Brain pericyte (primary cell): ENCODE data around the gene GRAMD1B.
"Not testable (repeated sequence)": the region's sequence is repeated elsewhere in the genome, so short reads cannot be mapped to it uniquely, and the experiment has no call there.

Experiments used
- DNase-seq: peaks from one replicate; pipeline ENCODE4 v3.0.0-alpha.2; 2012; ENCODE audit warnings: low read depth, low spot score

The GRAMD1B gene

GRCh38 chr11:123640677-123641494, 210.8 kb downstream of the GRAMD1B start:
- no peak for DNase-seq

GRCh38 chr11:123641495-123641840, 211.4 kb downstream of the GRAMD1B start:
- DNase-seq = no peak

DNA sequence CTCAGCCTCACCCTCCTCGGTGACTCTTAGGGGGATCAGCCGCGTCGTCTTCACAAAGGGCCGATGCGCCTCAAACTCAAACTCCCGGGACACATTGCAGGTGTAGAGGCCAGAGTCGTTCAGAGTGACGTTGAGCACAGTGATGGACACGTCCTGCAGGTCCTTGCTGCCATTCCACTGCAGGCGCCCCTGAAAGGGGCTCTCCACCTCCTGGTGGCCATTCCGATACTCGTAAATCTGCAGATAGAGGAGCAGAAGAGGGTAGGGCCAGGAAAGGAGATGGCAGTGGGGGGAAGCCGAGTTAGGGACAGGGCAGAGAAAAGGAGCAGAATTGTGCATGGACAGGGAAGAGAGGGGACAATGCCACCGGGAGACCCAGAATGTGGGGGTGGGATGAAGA, 212.4 kb downstream of the GRAMD1B start:
- DNase-seq = no peak

DNA sequence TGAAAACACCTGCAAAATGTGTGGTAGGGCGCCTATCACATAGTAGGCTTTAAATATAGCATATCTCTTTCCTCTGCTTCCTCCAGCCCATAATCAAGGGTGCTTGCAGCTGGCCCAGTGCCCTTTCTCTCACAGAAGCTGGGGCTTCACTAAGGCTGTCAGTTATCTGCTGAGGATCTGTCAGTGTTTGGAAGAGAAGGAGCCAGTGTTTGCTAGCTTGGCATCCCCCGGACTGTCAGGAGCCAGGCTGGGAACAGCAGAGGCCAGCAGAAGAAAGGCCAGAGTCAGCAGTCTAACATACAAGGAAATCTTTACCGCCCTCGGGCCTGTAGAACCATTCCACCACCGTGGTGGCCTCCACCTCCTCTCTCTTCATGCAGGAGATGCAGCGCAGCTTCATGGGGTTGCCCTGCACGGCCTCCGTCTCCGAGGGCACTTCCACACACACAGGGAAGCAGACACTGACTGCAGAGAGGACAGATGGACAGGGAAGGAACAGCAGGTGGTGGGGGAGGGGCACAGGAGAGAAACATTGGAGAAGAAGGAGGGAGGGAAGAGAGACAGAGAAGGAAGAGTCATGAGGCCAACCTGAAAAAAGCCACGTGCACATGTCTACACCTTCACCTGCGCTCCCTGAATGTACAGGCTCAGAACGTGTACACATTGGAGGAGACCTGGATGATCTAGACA, 215.4 kb downstream of the GRAMD1B start:
- no peak for DNase-seq

- DNase-seq = no peak
Observed at GRCh38 chr11:123650901-123651300, 220.8 kb downstream of the GRAMD1B start.

- DNase-seq = no peak
Observed at GRCh38 chr11:123652599-123652998, 222.5 kb downstream of the GRAMD1B start.

GRCh38 chr11:123653483-123653826, 223.4 kb downstream of the GRAMD1B start:
- no peak for DNase-seq

DNA sequence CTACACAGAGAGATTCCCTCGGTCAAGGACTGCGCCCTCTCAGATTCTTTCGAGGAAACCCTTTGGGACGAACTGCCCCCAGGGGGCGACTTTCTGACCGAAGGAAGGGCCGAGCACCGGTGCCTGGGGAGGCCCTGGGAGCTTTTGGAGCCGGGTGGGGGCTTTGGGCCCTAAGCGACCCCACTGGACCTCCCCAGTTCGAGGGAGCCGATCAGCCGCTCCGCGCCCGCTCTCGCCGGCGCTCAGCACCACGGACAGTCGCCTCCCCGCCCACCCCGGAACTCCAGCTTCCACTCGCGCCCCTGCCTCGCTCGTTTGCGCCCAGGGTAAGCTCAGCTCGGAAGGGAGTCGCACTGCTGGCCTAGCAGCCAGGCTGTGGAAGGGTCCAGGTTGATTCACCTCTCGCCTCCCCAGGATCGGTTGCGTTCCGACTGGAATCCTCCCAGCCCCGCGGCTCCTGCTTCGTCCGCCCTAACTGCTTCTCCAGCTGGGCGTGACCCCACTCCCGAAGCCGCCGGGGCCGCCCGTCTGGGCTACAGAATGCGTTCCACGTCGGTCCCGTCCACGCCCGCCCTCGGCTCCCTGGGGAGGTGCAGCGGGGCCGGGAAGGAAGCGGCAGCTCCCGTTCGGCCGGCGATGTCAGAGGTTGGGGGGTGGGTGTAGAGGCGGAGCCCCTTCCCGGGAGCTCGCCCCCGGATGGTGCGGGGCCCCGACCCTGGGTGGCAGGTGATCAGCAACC, 223.9 kb downstream of the GRAMD1B start:
- DNase-seq = no peak

DNA sequence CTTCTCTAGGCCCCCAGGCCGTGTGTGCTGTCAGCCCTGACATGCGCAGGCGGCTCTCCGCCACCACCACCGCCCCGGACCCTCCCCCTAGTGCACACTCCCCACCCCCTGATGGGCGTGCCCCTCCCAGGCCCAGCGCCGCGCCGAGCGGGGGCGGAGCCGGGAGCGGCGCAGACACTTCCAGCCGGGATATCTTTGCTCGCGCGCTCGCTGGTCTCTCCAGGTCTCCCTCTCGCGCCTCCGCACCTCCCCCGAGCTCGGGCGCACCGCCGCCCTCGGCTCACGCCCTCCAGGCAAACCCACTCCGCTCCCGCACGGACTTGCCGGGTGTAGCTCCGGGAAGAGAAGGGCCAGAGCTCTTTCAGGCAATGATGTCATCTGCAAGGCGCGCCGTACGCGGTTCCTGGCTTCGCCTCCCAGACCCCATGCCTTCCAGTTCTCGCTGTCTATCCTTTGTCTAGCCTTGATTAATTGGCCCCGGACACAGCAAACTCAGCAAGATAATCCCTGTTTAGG, 224.6 kb downstream of the GRAMD1B start, which contains the start of gene SCN3B:
SCN3B (minus strand) TSS at position 59 of the 516 bp plus-strand sequence. CDS start 823 bp downstream, outside the sequence.
- no peak for DNase-seq

GRCh38 chr11:123659311-123659710, 229.2 kb downstream of the GRAMD1B start:
- no peak for DNase-seq

- not testable (repeated sequence) for DNase-seq
Observed at GRCh38 chr11:123659965-123660364, 229.9 kb downstream of the GRAMD1B start.

GRCh38 chr11:123665306-123665705, 235.2 kb downstream of the GRAMD1B start:
- DNase-seq = no peak

DNA sequence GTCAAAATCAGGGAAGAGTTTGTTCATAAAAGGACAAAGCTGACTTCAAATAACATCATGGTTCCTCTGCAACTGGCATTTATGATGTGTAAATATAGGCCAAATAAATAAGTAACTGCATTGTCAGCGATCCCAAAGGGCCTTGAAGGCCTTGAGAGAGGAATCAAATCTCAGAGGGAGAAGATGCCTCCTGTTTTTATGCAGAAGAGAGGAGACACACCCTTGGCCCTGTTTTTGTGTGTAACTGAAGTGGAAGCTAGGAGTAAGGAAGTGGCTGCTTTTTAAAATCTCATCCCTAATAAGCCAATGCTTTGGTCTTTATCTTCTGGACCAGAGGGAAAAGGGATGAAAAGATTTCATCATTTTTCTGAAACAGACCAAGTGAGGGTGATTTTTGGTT, 240.0 kb downstream of the GRAMD1B start:
- no peak for DNase-seq

DNA sequence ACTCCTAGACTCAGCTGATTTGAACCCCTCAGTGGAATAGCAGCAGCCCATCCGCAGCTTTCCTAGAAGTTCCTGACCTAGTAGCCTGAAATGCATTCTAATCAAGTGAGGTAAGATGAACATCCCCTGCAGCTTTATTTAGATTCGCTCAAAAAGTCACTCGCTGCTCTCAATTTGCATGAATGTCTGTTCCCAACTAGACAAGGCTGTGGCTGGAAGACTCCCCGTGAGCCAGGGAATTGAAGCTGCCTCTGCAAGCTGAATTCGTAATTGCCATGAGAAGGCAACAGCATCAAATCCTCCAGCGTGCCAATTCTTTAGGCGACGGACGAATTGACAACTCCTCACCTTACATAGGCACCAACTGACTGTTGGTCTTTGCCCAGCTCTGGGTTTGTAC, 241.5 kb downstream of the GRAMD1B start:
- no peak for DNase-seq

- no peak for DNase-seq
Observed at GRCh38 chr11:123672568-123672967, 242.5 kb downstream of the GRAMD1B start.

DNA sequence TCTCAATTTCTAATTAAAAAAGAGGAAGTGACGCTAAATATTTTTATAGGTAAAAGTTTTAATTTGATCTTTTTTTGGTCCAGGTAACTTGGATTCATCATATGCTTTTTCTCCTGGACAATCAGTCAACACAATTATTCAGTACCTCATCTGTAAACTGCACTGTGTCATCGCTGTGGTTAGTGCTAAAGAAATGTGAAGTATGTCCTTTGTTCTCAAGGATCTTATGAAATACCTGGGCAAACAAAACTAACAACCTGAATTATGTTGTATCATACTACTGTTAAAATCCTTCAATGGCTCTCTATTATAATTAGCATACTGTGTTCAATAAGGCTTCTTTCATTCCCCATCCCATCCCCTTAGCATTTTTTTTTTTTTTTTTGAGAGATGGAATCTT, 244.2 kb downstream of the GRAMD1B start:
- no peak for DNase-seq
